OCI-LY1 (cell line): ENCODE results near the gene LRR1.
"Not testable (repeated sequence)": the region's sequence is repeated elsewhere in the genome, so short reads cannot be mapped to it uniquely, and the experiment has no call there.

Experiments used
- H2AFZ ChIP-seq: fragments of 200-600 bp; sonication (generic), shearing (Covaris generic); 2 replicates; pipeline ENCODE4 v1.6.0; 2014; ENCODE audit warnings: antibody characterized with exemption, mild to moderate bottlenecking, low read length
- H3F3A ChIP-seq: fragments of 200-600 bp; sonication (generic), shearing (Covaris generic); 2 replicates; pipeline ENCODE4 v1.6.0; 2014; ENCODE audit warnings: mild to moderate bottlenecking, antibody characterized with exemption, low read length, moderate library complexity; ENCODE audit not compliant: insufficient read depth
- H3K27ac ChIP-seq: fragments of 200-600 bp; sonication (generic); 2 replicates; pipeline ENCODE4 v1.5.1; 2014; ENCODE audit warnings: low read length, mixed run types, mild to moderate bottlenecking, low read depth; ENCODE audit not compliant: poor library complexity, severe bottlenecking
- H3K27me3 ChIP-seq: fragments of 200-600 bp; sonication (generic); 2 replicates; pipeline ENCODE4 v1.6.0; 2014; ENCODE audit warnings: antibody characterized with exemption, mild to moderate bottlenecking, low read length, moderate library complexity; ENCODE audit not compliant: insufficient read depth
- H3K36me3 ChIP-seq: fragments of 200-600 bp; sonication (generic); 2 replicates; pipeline ENCODE4 v1.6.1; 2014; ENCODE audit warnings: mild to moderate bottlenecking, antibody characterized with exemption, low read length, moderate library complexity, mixed read lengths; ENCODE audit not compliant: insufficient read depth
- H3K4me1 ChIP-seq: fragments of 200-600 bp; sonication (generic); 2 replicates; pipeline ENCODE4 v1.5.1; 2014; ENCODE audit warnings: mild to moderate bottlenecking, low read length, moderate library complexity; ENCODE audit not compliant: insufficient read depth, severe bottlenecking
- H3K4me2 ChIP-seq: fragments of 200-600 bp; sonication (generic), shearing (Covaris generic); 2 replicates; pipeline ENCODE4 v1.6.1; 2014; ENCODE audit warnings: low read length
- H3K4me3 ChIP-seq: fragments of 200-600 bp; sonication (generic); 2 replicates; pipeline ENCODE4 v1.5.1; 2014; ENCODE audit warnings: low read length, low read depth, mild to moderate bottlenecking, mixed read lengths; ENCODE audit not compliant: poor library complexity, severe bottlenecking
- H3K79me2 ChIP-seq: fragments of 200-600 bp; shearing (Covaris generic); 2 replicates; pipeline ENCODE4 v1.6.1; 2016; ENCODE audit warnings: mixed run types, low read length, mixed read lengths; ENCODE audit not compliant: insufficient read depth
- H3K9ac ChIP-seq: fragments of 200-600 bp; sonication (generic), shearing (Covaris generic); 2 replicates; pipeline ENCODE4 v1.6.1; 2014; ENCODE audit warnings: mild to moderate bottlenecking, low read length, mixed read lengths
- H3K9me2 ChIP-seq: fragments of 200-600 bp; sonication (generic), shearing (Covaris generic); 2 replicates; pipeline ENCODE4 v1.6.1; 2014; ENCODE audit warnings: low read depth, mild to moderate bottlenecking, low read length, mixed read lengths
- H3K9me3 ChIP-seq: fragments of 200-600 bp; shearing (Covaris generic); 2 replicates; pipeline ENCODE4 v1.6.1; 2014; ENCODE audit warnings: low read length, mixed read lengths
- H4K20me1 ChIP-seq: fragments of 200-600 bp; sonication (generic), shearing (Covaris generic); 2 replicates; pipeline ENCODE4 v1.6.0; 2016; ENCODE audit warnings: mild to moderate bottlenecking, low read length; ENCODE audit not compliant: insufficient read depth
- EZH2 ChIP-seq: fragments of 200-600 bp; sonication (generic), shearing (Covaris generic); IDR thresholded peaks from 2 replicates; pipeline ENCODE4 v1.8.0; 2017; ENCODE audit warnings: borderline replicate concordance, mixed run types, mild to moderate bottlenecking, antibody characterized with exemption, low read length, moderate library complexity, mixed read lengths
- TF ChIP-seq, protein P1 (sequence below): fragments of 200-600 bp; sonication (generic), shearing (Covaris generic); IDR thresholded peaks from 2 replicates; pipeline ENCODE4 v1.5.1; 2017; ENCODE audit warnings: mild to moderate bottlenecking, antibody characterized with exemption, low read length, moderate library complexity, mixed read lengths

LRR1 gene

DNA sequence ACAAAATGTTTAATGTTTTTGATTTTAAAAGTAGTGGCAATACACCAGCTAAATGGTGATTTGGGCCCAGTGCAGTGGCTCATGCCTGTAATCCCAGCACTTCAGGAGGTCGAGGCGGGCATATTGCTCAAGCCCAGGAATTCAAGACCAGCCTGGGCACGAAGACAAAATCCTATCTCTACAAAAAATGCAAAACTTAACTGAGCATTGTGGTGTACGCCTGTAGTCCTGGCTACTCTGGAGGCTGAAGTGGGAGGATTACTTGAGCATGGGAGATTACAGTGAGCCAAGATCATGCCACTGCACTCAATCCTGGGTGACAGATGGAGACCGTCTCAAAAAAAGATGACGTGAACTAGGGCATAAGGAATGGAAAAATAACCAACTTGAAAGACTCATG, 17.0 kb downstream of the LRR1 start:
- Histone ChIP-seq H4K20me1 (no peaks in the 10 kb centered on the region), H3K4me2 (no peak overlapping the region), H3K9ac (no peak overlapping the region), H3F3A (peaks cover 3% of the 10 kb centered on the region; the same call in 1 of the 2 replicates), H3K4me1 (peaks cover 17% of the 10 kb centered on the region), H3K27ac (no peak overlapping the region), H3K79me2 (peaks cover 31% of the 10 kb centered on the region), H2AFZ (no peak overlapping the region), H3K27me3 (no peaks in the 10 kb centered on the region), H3K36me3 (peaks cover 62% of the 10 kb centered on the region), H3K4me3 (no peak overlapping the region), H3K9me3 (no peaks in the 10 kb centered on the region), H3K9me2 (no peaks in the 10 kb centered on the region)
- no peak for TF ChIP-seq EZH2
- TF ChIP-seq, protein P1, sequence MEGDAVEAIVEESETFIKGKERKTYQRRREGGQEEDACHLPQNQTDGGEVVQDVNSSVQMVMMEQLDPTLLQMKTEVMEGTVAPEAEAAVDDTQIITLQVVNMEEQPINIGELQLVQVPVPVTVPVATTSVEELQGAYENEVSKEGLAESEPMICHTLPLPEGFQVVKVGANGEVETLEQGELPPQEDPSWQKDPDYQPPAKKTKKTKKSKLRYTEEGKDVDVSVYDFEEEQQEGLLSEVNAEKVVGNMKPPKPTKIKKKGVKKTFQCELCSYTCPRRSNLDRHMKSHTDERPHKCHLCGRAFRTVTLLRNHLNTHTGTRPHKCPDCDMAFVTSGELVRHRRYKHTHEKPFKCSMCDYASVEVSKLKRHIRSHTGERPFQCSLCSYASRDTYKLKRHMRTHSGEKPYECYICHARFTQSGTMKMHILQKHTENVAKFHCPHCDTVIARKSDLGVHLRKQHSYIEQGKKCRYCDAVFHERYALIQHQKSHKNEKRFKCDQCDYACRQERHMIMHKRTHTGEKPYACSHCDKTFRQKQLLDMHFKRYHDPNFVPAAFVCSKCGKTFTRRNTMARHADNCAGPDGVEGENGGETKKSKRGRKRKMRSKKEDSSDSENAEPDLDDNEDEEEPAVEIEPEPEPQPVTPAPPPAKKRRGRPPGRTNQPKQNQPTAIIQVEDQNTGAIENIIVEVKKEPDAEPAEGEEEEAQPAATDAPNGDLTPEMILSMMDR: no peak

DNA sequence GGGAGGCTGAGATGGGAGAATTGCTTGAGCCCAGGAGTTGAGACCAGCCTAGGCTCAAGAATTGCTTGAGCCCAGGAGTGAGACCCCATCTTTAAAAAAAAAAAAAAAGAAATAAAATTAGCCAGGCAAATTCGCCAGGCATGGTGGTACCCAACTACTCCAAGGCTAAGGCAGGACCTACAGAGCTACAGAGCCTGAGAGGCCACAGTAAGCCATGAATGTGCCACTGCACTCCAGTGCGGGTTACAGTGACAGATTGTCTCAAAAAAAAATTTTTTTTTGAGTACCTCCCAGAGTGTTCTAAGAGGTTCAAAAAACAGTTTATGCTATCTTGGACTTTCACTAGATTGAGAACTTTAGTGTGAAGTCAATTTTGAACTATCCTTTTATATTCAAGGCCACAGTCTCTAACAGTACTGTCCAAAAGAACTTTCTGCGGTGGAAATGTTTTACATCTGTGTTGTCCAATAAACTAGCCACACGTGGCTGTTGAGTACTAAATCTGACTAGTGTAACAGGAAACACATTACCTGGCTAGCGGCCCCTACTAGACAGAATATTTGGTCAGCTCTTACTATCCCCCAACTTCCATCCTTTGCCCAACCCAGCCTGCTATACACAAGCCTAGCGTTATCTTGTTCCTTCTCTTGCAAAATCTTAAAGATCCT, 19.2 kb downstream of the LRR1 start:
- Histone ChIP-seq H3K4me2 (peak overlapping the region; percentile 71), H3K79me2 (peaks cover 42% of the 10 kb centered on the region), H4K20me1 (no peaks in the 10 kb centered on the region), H3K9me2 (no peaks in the 10 kb centered on the region), H3K27ac (peak overlapping the region; percentile 10), H3K36me3 (peaks cover 61% of the 10 kb centered on the region), H3F3A (peaks cover 3% of the 10 kb centered on the region; the same call in 1 of the 2 replicates), H3K9ac (no peak overlapping the region), H3K27me3 (no peaks in the 10 kb centered on the region), H3K4me3 (no peak overlapping the region), H3K9me3 (no peaks in the 10 kb centered on the region), H2AFZ (no peak overlapping the region), H3K4me1 (peaks cover 32% of the 10 kb centered on the region)
- TF ChIP-seq, protein P1: no peak
- no peak for TF ChIP-seq EZH2

DNA sequence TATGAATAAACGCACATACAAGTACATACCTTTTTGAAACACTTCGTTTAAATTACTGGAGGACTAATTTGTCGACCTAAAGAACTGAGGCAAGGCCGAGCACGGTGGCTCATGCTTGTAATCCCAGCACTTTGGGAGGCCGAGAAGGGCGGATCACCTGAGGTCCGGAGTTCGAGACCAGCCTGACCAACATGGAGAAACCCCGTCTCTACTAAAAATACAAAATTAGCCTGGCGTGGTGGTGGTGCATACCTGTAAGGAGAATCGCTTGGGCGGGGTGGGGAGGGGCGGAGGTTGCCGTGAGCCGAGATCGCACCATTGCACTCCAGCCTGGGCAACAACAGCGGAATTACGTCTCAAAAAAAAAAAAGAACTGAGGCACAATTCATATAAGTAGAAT, 20.5 kb downstream of the LRR1 start:
- Histone ChIP-seq H3K4me1 (peaks cover 45% of the 10 kb centered on the region), H3K36me3 (peaks cover 65% of the 10 kb centered on the region), H3K4me2 (peak overlapping the region; percentile 71), H3K27ac (peak overlapping the region; percentile 85), H3K9ac (peak overlapping the region; percentile 91), H3K79me2 (peaks cover 50% of the 10 kb centered on the region), H3K4me3 (peak overlapping the region; percentile 85)
- H3K9me3 ChIP-seq, H2AFZ ChIP-seq, H3K9me2 ChIP-seq, H3K27me3 ChIP-seq, H4K20me1 ChIP-seq, H3F3A ChIP-seq: not testable (repeated sequence)

DNA sequence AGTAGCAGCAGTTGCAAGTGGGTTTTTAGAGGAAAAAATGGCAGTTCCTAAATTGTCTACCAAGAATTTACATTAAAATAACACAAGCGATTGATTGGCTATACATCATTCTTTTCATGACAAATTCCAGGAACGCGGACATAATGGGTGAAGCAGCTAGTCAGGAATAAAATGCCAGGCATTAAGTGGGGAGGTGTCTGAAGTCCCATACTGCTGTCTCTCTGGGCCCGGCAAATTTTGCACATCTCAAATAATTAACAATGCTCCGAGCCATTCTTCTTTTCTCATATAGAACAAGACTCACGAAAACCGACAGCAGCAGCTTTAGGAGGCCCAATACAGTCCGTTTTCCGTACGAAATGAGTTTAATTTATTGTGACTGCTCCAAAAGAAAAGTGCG, 21.0 kb downstream of the LRR1 start:
- peak overlapping the region; percentile 71 for H3K4me2 ChIP-seq
- peaks cover 55% of the 10 kb centered on the region for H3K79me2 ChIP-seq
- H3K9me3 ChIP-seq: no peaks in the 10 kb centered on the region
- peaks cover 63% of the 10 kb centered on the region for H3K36me3 ChIP-seq
- H3K9me2 ChIP-seq: no peaks in the 10 kb centered on the region
- peak overlapping the region; percentile 85 for H3K27ac ChIP-seq
- H3K9ac ChIP-seq: peak overlapping the region; percentile 91
- peaks cover 48% of the 10 kb centered on the region for H3K4me1 ChIP-seq
- H2AFZ ChIP-seq: no peak overlapping the region
- no peaks in the 10 kb centered on the region for H4K20me1 ChIP-seq
- TF ChIP-seq EZH2: no peak
- TF ChIP-seq, protein P1: no peak
- no peaks in the 10 kb centered on the region for H3K27me3 ChIP-seq
- peaks cover 3% of the 10 kb centered on the region; the same call in 1 of the 2 replicates for H3F3A ChIP-seq
- peak overlapping the region; percentile 85 for H3K4me3 ChIP-seq
